ENCODE results near the gene TEX35.

Gene TEX35

GRCh38 chr1:178512566-178513277 lies at the start of gene TEX35:
Gene TEX35, plus strand, starts transcription at chr1:178513109. Its CDS starts 80 bp downstream, at chr1:178513189.
- no peak for TF ChIP-seq CTCF (conservative IDR thresholded peaks at IDR 0.05; ENCODE audit: low read depth, low read length)
- DNase-seq (ENCODE audit: low read depth), result no peak
- H3K4me3 ChIP-seq (ENCODE audit: low read depth, low read length), result no peak within 1 kb of the TSS

GRCh38 chr1:178464141-178464540 lies 48.8 kb upstream of the TEX35 start:
- no peak overlapping the region for H3K4me3 ChIP-seq (ENCODE audit: low read depth, low read length)
- no peak for TF ChIP-seq CTCF (conservative IDR thresholded peaks at IDR 0.05; ENCODE audit: low read depth, low read length)
- no peak for DNase-seq (ENCODE audit: low read depth)

- no peak for TF ChIP-seq CTCF (conservative IDR thresholded peaks at IDR 0.05; ENCODE audit: low read depth, low read length)
- H3K4me3 ChIP-seq (ENCODE audit: low read depth, low read length), result no peak overlapping the region
- DNase-seq (ENCODE audit: low read depth), result no peak
Observed at GRCh38 chr1:178464566-178464965, 48.3 kb upstream of the TEX35 start.

GRCh38 chr1:178465011-178465410 lies 47.9 kb upstream of the TEX35 start:
- TF ChIP-seq CTCF (conservative IDR thresholded peaks at IDR 0.05; ENCODE audit: low read depth, low read length), result no peak
- H3K4me3 ChIP-seq (ENCODE audit: low read depth, low read length), result no peak overlapping the region
- peak; percentile 65 for DNase-seq (ENCODE audit: low read depth)

- no peak overlapping the region for H3K4me3 ChIP-seq (ENCODE audit: low read depth, low read length)
- no peak for TF ChIP-seq CTCF (conservative IDR thresholded peaks at IDR 0.05; ENCODE audit: low read depth, low read length)
- DNase-seq (ENCODE audit: low read depth), result no peak
Observed at GRCh38 chr1:178467837-178468236, 45.1 kb upstream of the TEX35 start.

GRCh38 chr1:178470411-178470960 lies 42.4 kb upstream of the TEX35 start:
- no peak for DNase-seq (ENCODE audit: low read depth)
- no peak for TF ChIP-seq CTCF (conservative IDR thresholded peaks at IDR 0.05; ENCODE audit: low read depth, low read length)
- H3K4me3 ChIP-seq (ENCODE audit: low read depth, low read length), result no peak overlapping the region

GRCh38 chr1:178472531-178472930 lies 40.4 kb upstream of the TEX35 start:
- H3K4me3 ChIP-seq (ENCODE audit: low read depth, low read length), result no peak overlapping the region
- no peak for DNase-seq (ENCODE audit: low read depth)
- TF ChIP-seq CTCF (conservative IDR thresholded peaks at IDR 0.05; ENCODE audit: low read depth, low read length), result no peak

Measured in choroid plexus epithelial cell (primary cell).